Activated CD8-positive, alpha-beta memory T cell treated with anti-CD3 and anti-CD28 coated beads, Interleukin-2, amount 50 U/mL, for 1 hour (primary cell): ENCODE data around the gene PPP1R12B.
"Not testable (repeated sequence)": the region's sequence is repeated elsewhere in the genome, so short reads cannot be mapped to it uniquely, and the experiment has no call there.

Experiments used
- DNase-seq: peaks from one replicate; pipeline ENCODE4 v3.0.0-alpha.2; 2020; ENCODE audit errors: extremely low read depth

Gene PPP1R12B

GRCh38 chr1:202631076-202631923 is 282.8 kb downstream of the PPP1R12B start:
- DNase-seq, result no peak

DNA sequence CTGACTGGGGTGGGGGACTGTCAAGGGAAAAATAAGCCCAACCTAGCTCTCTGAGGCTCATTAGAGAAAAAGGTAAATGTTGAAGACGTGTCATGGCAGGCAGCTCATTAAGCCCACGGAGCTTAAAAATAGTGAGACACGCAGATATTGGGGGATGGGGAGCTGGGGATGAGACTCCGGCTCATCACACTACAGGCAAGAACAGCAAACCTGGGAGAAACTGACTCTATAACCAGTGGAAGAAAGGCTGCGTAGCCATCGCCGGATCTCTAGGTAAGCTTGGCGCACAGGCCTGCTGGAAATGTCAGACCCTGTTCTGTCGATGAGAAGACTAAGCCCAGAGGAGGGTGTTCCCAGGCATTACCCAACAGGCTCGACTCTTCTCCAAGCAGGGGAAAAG is 283.7 kb downstream of the PPP1R12B start:
- no peak for DNase-seq

DNA sequence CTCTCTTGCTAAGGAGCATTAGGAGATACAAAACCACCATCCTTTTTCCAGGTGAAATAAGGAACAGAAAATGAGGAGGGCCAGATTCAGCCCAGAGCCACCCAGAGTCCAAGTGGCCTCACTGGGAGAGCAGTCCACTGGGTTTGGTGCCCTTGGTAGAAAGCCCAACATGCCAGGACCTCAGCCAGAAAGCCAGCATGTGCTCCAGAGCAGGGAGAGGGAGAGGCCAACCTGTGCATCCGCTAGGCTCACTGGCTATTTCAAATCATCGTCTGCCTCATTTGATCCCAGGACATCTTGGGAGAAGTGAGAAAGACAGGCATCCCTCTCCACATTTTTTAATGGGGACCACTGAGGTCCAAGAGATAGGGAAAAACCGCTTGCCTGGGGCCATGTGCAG is 287.7 kb downstream of the PPP1R12B start:
- not testable (repeated sequence) for DNase-seq

GRCh38 chr1:202637321-202638018 is 289.0 kb downstream of the PPP1R12B start:
- not testable (repeated sequence) for DNase-seq

DNA sequence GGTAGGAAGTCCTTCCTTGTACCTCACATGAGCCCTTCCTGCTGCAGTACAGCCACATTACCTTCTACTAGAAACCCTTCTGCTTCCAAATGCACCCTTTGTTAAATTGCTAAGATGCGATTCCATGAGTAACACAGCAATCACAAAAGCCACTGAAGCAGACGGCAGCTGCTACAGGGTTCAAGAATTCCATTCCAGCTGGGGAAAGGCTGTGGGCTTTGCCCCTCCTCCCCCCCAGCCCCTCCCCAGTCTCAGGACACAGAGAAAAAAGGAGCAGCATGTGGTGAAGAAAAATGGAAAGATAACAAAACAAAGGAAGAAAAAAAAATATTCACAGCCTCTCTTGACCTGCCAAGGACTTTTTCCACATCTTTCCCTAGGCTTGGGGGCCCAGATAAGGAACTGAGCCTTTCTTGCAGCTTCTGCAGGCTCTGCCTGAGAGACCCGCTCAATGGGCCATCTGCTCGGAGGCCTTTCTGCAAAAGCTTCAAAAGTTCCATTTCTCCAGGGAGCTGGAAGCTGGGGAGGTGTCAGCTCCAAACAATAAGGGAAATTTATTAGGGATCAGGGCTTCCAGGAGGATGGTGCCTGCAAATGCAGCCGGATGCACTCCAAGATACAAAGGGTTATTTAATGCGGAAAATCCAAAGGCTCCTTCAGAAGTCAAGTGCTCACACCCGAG is 289.7 kb downstream of the PPP1R12B start:
- DNase-seq, result no peak

DNA sequence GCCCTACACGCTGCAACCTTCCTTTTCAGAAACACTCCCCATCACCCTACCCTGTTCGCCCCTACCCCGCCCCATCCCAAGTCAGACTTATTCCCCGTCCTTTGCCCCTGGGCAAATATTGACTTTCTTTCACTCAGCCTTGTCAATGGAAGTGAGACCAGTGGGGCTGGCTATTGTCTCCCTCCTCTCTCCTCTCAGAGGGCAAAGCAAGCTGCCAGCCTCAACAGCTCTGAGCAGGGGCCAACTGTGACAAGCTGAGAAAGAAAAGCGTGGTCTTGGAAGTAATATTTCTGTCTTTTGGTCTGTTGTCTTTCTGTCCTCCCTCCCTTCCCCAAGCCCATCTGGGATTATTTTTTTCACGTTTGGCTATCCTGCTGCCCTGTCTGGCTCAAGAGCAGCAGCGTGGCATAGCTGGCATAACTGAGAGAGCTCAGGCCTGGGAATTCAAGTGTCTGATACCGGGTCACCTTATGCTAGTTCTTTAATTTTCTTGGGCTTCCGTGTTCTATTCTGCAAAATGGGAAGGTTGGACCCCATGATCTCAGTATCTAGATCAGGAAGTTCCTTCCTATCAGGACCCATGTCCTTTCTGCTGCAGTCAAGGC is 290.3 kb downstream of the PPP1R12B start:
- DNase-seq, result not testable (repeated sequence)

DNA sequence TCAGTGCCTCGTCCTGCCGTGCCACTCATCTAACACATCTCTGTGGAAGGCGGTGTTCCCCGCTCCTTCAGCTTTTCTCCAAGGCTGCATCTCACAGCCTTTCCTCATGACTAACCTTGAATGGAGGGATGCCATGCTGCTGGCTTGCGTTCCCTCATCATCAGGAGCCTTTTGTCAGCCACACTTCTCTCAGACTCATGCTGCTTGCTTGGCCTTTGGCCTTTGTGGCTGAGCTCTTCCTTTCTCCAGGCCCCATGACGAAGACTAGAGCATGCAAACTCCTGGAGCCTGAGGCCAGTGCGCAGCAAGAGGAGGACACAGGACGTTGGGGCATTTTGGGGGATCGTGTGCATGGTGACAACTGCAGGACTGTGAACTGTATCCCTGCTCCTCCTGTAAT is 291.0 kb downstream of the PPP1R12B start:
- DNase-seq, result no peak

DNA sequence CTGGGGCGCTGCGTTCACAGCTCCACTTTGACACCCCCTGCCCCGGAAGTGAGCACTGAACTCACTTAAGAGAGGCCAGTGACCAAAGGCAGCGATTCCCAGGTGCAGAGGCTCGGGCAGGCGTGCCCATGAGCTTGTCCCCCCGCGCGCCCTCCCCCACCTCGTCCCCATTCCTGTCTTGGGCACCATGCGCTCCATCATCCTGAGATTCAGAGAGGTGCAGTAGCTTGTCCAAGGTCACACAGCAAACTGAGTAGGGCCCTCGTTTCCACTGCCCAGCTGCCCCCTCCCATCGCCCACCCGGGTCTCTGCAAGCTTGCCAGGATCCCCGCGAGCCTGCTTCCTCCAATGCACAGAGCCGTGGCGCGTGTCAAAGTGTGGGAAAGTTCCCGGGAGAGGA is 293.7 kb downstream of the PPP1R12B start:
- no peak for DNase-seq
